GM21576 (cell line): ENCODE measurements around the gene RASA3.
"Not testable (repeated sequence)": the region's sequence is repeated elsewhere in the genome, so short reads cannot be mapped to it uniquely, and the experiment has no call there.

Experiments used
- ATAC-seq: cut with Tn5 transposase; IDR thresholded peaks from one replicate; pipeline ENCODE4 v1.9.1; 2021; ENCODE audit warnings: mild to moderate bottlenecking, moderate library complexity; ENCODE audit not compliant: unreplicated experiment

RASA3 gene

DNA sequence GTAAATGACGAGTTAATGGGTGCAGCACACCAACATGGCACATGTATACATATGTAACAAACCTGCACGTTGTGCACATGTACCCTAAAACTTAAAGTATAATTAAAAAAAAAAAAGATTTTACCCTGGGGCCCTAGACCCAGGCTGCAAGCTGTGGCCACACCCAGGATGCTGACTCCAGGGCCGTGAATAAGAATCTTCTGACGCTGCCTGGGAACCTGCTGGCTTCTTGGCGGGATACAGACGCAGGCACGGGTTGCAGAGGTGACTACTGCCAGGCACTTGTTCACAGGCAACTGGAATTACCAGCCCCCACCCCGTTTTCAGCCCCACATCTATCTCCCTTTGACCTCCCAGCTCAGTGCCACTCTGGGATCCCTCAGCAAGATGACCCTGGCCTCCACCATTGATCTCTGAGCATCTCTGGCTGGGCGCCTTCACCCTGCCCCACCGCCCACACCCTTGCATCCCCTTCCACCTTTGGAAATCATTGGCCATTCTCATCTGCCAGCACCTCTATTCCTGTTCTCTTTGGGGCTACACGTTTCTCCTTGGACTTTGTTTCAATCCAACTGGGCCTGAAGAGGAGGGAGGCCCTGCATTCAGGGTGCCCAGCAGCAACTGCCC lies 25.6 kb upstream of the RASA3 start:
- ATAC-seq: no peak

- no peak for ATAC-seq
These were observed 23.8 kb upstream of the RASA3 start for GRCh38 chr13:114155926-114156883.

DNA sequence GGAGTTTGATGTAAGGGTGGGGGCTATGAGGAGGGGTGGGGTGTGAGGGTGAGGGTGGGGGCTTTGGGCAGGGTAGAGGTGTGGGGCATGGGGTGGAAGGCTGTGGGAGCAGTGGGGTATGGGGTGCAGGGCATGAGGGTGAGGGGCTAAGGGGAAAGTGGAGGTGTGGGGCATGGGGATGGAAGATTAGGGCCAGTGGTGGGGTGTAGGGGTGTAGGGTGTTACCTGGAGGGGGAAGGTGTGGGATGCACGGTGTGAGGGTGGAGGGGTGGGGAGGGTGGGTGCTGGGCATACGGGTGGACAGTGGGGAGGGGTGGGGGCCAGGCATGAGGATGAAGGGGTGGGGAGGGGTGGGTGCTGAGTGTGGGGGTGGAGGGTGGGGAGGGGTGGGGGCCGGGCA lies 22.9 kb upstream of the RASA3 start:
- ATAC-seq: no peak

DNA sequence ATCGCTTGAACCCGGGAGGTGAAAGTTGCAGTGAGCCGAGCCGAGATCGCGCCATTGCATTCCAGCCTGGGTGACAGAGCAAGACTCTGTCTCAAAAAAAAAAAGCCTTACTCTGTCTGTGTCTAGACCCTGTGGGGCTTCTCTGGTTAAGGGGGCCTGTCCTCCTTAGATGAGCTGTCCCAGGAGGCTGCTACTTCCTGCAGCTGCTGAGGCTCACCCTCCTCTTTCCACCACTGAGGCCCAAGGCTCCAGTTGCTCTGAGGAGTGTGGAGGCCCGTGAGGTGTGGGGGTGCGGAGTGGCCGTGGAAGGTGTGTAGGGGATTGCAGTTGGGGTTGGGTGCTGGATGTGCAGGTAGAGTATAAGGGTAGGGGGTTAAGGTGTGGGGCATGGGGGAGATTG lies 22.1 kb upstream of the RASA3 start:
- no peak for ATAC-seq

- no peak for ATAC-seq
These were observed 21.2 kb upstream of the RASA3 start for GRCh38 chr13:114153485-114154080.

DNA sequence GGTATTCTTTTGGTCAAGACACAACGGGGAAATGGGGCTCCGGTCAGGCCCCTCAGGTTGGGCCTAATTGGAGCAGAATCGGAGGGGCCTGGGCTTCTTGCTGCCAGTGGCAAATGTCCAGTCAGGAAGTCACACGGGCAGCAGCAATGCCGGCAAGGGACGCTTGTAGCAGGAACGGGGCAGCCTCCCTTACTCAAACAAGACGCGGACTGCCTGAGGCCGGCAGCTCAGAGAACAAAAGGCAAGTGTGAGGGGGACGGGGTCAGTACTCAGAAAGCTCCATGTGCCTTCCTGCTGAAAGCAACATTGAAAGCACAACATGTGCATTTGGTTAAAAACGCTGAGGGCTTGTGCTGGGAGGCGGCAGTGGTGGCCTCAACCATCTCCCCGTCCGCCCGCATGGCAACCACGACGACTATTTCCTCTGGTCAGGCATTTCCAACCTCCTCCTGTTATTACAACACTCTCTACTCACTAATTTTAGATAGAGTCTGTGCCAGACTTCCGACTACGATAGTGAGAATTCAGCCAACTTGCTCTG lies 20.5 kb upstream of the RASA3 start:
- ATAC-seq: no peak

- no peak for ATAC-seq
These were observed 19.8 kb upstream of the RASA3 start for GRCh38 chr13:114152285-114152645.

GRCh38 chr13:114151565-114152284 lies 19.3 kb upstream of the RASA3 start:
- no peak for ATAC-seq

- no peak for ATAC-seq
These were observed 18.6 kb upstream of the RASA3 start for GRCh38 chr13:114151031-114151430.

DNA sequence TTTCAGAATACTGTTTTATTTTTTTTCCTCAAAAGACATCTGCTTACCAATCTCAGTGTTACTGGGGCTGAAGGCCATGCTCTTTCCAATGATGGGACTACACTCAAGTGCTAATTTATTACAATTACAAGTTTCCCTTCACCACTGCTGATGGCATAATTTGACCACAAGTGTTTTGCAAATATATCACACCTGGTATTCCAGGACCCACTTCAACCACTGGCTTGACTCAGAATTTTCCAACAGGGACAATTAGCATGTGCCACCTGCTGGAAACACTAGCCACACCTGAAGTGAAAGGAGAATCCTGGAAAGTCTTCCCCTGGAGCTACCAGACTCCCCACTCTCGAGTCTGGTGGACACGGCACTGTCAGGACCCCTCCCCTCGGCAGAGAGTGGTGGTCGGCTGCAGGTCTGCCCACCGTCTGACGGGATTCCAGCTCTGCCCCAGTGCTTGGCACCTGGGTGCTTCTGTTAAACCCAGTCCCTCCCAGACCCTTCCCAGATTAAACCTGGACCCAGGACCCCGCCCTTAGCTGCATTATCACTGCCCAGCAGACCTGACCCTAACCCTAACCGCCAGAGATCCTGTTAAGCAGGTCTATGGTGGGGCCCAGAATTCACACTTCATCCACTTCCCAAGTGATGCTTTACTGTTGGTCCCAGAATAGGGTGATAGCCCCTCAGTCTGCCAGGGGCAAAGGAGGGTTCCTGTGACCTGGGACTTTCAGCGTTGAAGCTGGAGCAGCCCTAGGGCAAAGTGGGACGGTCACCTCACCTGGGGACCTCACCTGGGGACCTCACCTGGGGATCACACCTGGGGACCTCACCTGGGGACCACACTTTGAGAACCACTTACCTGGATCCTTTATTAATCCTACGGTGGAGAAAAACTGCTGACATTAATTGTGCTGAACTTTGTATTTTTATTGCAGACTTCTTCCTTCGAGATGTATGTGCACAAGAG lies 17.6 kb upstream of the RASA3 start:
- ATAC-seq: no peak

DNA sequence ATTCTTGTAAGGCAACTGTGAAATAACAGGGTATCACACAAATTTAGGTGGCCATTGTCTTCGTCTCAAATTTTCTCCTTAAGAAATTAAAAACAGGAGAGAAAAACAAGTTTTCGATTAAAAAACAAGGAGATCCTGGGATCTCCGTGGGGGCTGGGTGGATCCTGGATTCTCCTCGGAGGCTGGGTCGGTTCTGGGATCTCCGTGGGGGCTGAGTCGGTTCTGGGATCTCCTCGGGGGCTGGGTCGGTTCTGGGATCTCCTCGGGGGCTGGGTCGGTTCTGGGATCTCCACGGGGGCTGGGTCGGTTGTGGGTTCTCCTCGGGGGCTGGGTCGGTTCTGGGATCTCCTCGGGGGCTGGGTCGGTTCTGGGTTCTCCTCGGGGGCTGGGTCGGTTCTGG lies 16.5 kb upstream of the RASA3 start:
- ATAC-seq: not testable (repeated sequence)

DNA sequence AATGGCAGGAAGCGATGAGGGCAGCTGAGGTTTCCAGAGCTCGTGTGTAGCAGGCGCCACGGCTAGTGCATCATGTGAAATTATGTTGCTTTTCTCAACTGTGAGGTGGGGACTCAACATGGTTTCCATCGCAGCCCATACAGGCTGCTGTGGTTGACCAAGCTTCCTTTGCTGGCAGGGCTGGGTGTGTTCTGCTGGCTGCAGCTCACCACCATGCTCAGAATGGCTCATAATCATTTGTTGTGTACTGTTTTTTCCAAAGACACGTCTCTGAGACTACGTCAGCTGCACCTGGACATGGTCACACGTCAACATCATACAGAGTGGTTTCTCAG lies 16.1 kb upstream of the RASA3 start:
- ATAC-seq: peak; percentile 67

- ATAC-seq: peak; percentile 22
These were observed 15.5 kb upstream of the RASA3 start for GRCh38 chr13:114147803-114148520.

- ATAC-seq: no peak
These were observed 14.2 kb upstream of the RASA3 start for GRCh38 chr13:114146629-114147028.

- no peak for ATAC-seq
These were observed 13.8 kb upstream of the RASA3 start for GRCh38 chr13:114146173-114146572.

- no peak for ATAC-seq
These were observed 13.3 kb upstream of the RASA3 start for GRCh38 chr13:114145722-114146121.

DNA sequence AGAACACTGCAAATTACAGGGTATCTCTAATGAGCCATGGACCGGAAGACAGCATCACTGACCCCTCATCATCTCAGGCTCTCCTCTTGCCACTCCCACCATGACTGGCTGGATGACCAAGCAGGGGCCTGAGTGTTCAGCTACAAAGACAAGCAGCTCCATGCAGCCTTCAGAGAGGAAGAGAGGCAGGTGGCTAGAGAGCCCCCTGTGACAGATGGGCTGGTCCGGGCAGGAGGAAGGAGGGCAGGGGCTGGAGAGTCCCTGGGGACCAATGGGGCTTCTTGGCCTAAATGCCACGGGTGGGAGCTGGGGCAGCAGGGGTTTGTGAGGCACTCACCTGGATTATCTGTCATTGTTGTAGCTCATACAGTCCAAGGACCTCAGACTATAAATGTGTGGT lies 12.8 kb upstream of the RASA3 start:
- no peak for ATAC-seq

- no peak for ATAC-seq
These were observed 12.3 kb upstream of the RASA3 start for GRCh38 chr13:114144606-114145244.
